Hypothalamus (tissue), 51 donors: ENCODE measurements around the gene TTC9B.
"Not testable (repeated sequence)": the region's sequence is repeated elsewhere in the genome, so short reads cannot be mapped to it uniquely, and the experiment has no call there.

Experiments used
- DNase-seq, 51 donors: peaks; one replicate each; lab custom pipeline; 2025; lab: John Stamatoyannopoulos, UW

The TTC9B gene

DNA sequence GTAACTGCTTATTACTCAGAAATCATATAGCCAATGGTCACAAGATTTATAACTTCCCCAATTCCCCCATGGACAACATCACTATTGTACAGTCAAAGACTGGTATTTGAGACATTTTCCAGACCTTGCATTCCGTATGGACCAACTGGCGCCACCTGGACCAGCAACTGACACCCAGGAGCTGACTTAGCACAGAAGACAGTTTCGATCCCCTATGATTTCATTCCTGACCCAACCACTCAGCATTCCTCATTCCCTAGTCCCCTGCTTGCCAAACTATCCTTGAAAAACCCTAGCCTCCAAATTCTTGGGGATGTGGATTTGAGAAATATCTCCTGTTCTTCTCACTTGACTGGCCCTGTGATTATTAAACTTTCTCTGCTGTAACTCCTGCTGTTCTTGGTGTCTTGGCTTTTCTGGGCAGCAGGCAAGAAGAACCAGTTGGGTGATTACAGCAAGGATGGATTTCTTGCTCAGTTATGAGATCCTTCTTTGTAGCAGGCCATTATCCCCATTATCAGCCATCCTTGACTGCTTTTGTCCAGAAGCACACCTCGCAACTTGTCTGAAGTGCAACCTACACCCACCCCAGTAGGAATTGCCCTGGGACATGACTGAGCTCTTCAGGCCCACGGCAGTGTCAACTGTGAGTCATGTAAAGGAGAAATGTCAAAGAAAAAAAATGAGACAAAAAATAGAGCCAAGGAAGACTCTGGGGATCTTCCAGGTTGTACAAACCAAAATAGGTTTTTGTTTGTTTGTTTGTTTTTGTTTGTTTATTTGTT lies 40.7 kb downstream of the TTC9B start:
- no peak for DNase-seq

DNA sequence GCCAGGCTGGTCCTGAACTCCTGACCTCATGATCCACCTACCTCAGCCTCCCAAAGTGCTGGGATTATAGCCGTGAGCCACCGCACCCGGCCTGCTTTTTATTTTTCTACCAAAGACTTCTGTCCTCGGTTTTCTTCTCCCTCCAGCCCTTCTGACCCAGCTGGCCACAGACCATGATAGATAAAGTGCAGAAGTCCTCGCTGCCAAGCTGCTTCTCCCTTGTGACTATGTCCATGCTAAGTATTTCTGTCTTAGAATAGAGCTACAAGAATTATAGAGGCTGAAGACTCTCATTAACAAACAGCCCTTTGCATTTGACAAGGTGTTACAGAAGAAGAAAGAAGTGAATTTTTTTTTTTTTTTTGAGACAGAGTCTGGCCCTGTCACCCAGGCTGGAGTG lies 42.4 kb downstream of the TTC9B start:
- DNase-seq: no peak

DNA sequence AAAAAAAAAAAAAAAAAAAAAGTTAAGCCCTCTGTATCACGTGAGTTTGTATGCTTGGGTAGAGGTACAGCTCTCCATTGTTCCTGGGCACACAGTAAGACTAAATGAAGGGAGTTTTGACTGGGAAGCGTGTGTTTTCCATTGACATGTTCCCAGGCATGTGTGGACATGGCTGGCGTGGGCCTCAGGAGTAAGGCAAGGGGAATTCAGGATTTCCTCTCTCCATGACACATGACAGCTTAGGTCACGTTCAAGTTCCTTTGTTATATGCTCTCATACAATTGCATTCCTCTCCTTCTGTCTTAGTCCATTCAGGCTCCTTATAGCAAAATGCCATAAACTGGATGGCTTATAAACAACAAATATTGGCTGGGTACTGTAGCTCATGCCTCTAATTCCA lies 44.1 kb downstream of the TTC9B start:
- DNase-seq: no peak

DNA sequence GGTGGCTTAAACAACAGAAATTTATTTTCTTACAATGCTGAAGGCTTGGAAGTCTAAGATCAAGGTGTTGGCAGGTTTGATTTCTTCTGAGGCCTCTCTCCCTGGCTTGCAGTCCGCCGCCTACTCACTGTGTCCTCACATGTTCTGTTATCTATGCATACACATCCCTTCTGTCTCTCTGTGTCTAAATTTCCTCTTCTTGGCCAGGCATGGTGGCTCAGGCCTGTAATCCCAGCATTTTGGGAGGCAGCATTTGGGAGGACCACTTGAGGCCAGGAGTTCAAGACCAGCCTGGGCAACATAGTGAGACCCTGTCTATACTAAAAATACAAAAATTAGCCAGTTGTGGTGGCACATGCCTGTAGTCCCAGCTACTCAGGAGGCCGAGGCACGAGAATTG lies 46.9 kb downstream of the TTC9B start:
- not testable (repeated sequence) for DNase-seq

DNA sequence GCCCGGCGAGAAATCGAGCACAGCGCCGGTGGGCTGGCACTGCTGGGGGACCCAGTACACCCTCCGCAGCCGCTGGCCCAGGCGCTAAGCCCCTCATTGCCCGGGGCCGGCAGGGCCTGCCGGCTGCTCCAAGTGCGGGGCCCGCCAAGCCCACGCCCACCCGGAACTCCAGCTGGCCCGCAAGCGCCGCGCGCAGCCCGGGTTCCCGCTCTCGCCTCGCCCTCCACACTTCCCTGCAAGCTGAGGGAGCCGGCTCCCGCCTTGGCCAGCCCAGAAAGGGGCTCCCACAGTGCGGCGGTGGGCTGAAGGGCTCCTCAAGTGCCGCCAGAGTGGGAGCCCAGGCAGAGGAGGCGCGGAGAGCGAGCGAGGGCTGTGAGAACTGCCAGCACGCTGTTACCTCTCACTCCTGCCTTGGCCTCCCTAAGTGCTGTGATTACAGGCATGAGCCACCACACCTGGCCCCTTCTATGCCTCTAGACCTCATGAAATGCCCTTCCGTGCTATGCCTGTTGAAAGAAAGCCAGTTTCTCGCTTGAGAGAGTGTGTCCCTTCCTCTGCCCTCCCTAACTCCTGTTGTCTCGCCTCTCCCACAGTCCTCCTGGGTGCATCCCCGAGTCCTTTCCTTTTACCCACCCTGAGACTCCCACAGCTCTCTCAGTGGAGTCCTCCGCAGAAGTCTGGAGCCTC lies 47.7 kb downstream of the TTC9B start:
- not testable (repeated sequence) for DNase-seq

DNA sequence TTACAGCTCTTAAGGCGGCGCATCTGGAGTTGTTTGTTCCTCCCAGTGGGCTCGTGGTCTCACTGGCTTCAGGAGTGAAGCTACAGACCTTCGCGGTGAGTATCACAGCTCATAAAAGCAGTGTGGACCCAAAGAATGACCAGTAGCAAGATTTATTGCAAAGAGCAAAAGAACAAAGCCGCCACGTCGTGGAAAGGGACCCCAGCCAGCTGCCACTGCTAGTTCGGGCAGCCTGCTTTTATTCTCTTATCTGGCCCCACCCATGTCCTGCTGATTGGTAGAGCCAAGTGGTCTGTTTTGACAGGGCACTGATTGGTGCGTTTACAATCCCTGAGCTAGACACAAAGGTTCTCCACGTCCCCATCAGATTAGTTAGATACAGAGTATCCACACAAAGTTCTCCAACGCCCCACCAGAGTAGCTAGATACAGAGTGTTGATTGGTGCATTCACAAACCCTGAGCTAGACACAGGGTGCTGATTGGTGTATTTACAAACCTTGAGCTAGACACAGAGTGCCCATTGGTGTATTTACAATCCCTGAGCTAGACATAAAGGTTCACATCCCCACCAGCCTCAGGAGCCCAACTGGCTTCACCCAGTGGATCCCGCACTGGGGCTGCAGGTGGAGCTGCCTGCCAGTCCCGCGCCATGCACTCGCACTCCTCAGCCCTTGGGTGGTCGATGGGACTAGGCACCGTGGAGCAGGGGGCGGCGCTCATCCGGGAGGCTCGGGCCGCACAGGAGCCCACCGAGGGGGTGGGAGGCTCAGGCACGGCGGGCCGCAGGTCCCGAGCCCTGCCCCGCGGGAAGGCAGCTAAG lies 48.5 kb downstream of the TTC9B start:
- DNase-seq: not testable (repeated sequence)
